ENCODE measurements around the gene AUNIP.

- TF ChIP-seq CTCF (IDR thresholded peaks at IDR 0.05) (no peak), USF2 (CRISPR knock-in tag; IDR thresholded peaks at IDR 0.05) (no peak), NR2C2 (CRISPR knock-in tag; IDR thresholded peaks at IDR 0.05) (no peak), RORB (CRISPR knock-in tag; IDR thresholded peaks at IDR 0.05) (no peak), MXD4 (CRISPR knock-in tag; IDR thresholded peaks at IDR 0.05; ENCODE audit: borderline replicate concordance) (no peak), GABPB1 (CRISPR knock-in tag; IDR thresholded peaks at IDR 0.05) (no peak), E2F5 (CRISPR knock-in tag; IDR thresholded peaks at IDR 0.05) (no peak), MAX (CRISPR knock-in tag; IDR thresholded peaks at IDR 0.05) (no peak), IRF2 (CRISPR knock-in tag; IDR thresholded peaks at IDR 0.05; ENCODE audit: borderline replicate concordance, low read depth) (no peak), RELA (CRISPR knock-in tag; IDR thresholded peaks at IDR 0.05; ENCODE audit: borderline replicate concordance) (no peak), ATF3 (CRISPR knock-in tag; conservative IDR thresholded peaks at IDR 0.05) (no peak)
These were observed 72.1 kb downstream of the AUNIP start for GRCh38 chr1:25786887-25787759.

Measured in WTC11 (cell line).